Measurements from ENCODE around the gene EVPL. TPM values are rescaled to one million over a fixed set of nuclear protein-coding genes. Genes with fewer than 3 reads are reported as not detected.
"Not testable (repeated sequence)": the region's sequence is repeated elsewhere in the genome, so short reads cannot be mapped to it uniquely, and the experiment has no call there.

The EVPL gene
- total RNA-seq, 1 donor from 2014 or later, result 31.9 TPM

GRCh38 chr17:76072148-76072858 is 45.2 kb upstream of the EVPL start, which contains the start of gene SRP68:
Gene SRP68 (minus strand): TSS chr17:76072517. CDS start chr17:76072491, 26 bp downstream.
- DNase-seq (ENCODE audit: extremely low spot score, unreplicated experiment), result peak; percentile 93
- Mint-ChIP-seq H3K4me1 (ENCODE audit: unreplicated experiment) (peaks cover 20% of the 10 kb centered on the region), H3K4me3 (peak within 1 kb of the TSS; percentile 97), H3K27me3 (peaks cover 37% of the 10 kb centered on the region), H3K9me3 (no peaks in the 10 kb centered on the region), H3K27ac (peak within 1 kb of the TSS; percentile 81), H3K36me3 (peaks cover under 1% of the 10 kb centered on the region)
- no peak for TF ChIP-seq CTCF (conservative IDR thresholded peaks at IDR 0.05)

- peaks cover 4% of the 10 kb centered on the region for H3K36me3 Mint-ChIP-seq
- no peak for TF ChIP-seq CTCF (conservative IDR thresholded peaks at IDR 0.05)
- no peak for DNase-seq (ENCODE audit: extremely low spot score, unreplicated experiment)
- H3K4me1 Mint-ChIP-seq (ENCODE audit: unreplicated experiment), result peaks cover 20% of the 10 kb centered on the region
- peak overlapping the region; percentile 97 for H3K4me3 Mint-ChIP-seq
- H3K27ac Mint-ChIP-seq, result peak overlapping the region; percentile 81
- peaks cover 31% of the 10 kb centered on the region for H3K27me3 Mint-ChIP-seq
- H3K9me3 Mint-ChIP-seq, result no peaks in the 10 kb centered on the region
Observed at GRCh38 chr17:76071531-76072147, 44.5 kb upstream of the EVPL start.

- Mint-ChIP-seq H3K9me3 (no peaks in the 10 kb centered on the region), H3K36me3 (peaks cover 27% of the 10 kb centered on the region), H3K4me1 (ENCODE audit: unreplicated experiment) (peaks cover 2% of the 10 kb centered on the region), H3K27me3 (no peaks in the 10 kb centered on the region), H3K4me3 (no peak overlapping the region), H3K27ac (peak overlapping the region; percentile 18)
- TF ChIP-seq CTCF (conservative IDR thresholded peaks at IDR 0.05), result no peak
- no peak for DNase-seq (ENCODE audit: extremely low spot score, unreplicated experiment)
Observed at GRCh38 chr17:76065775-76066174, 38.7 kb upstream of the EVPL start.

GRCh38 chr17:76063875-76064546 is 36.9 kb upstream of the EVPL start:
- no peaks in the 10 kb centered on the region for H3K4me1 Mint-ChIP-seq (ENCODE audit: unreplicated experiment)
- TF ChIP-seq CTCF (conservative IDR thresholded peaks at IDR 0.05), result no peak
- no peak overlapping the region for H3K27ac Mint-ChIP-seq
- no peak for DNase-seq (ENCODE audit: extremely low spot score, unreplicated experiment)
- H3K27me3 Mint-ChIP-seq, result no peaks in the 10 kb centered on the region
- peaks cover 31% of the 10 kb centered on the region for H3K36me3 Mint-ChIP-seq
- no peak overlapping the region for H3K4me3 Mint-ChIP-seq
- H3K9me3 Mint-ChIP-seq, result no peaks in the 10 kb centered on the region

GRCh38 chr17:76058264-76058663 is 31.2 kb upstream of the EVPL start:
- not testable (repeated sequence) for H3K9me3 Mint-ChIP-seq; H3K4me1 Mint-ChIP-seq (ENCODE audit: unreplicated experiment); H3K27me3 Mint-ChIP-seq; DNase-seq (ENCODE audit: extremely low spot score, unreplicated experiment); H3K27ac Mint-ChIP-seq; H3K4me3 Mint-ChIP-seq
- peaks cover 33% of the 10 kb centered on the region for H3K36me3 Mint-ChIP-seq

- peak overlapping the region; percentile 63 for H3K4me3 Mint-ChIP-seq
- TF ChIP-seq CTCF (conservative IDR thresholded peaks at IDR 0.05), result no peak
- H3K27me3 Mint-ChIP-seq, result no peaks in the 10 kb centered on the region
- H3K36me3 Mint-ChIP-seq, result peaks cover 33% of the 10 kb centered on the region
- peaks cover 4% of the 10 kb centered on the region for H3K4me1 Mint-ChIP-seq (ENCODE audit: unreplicated experiment)
- no peaks in the 10 kb centered on the region for H3K9me3 Mint-ChIP-seq
- DNase-seq (ENCODE audit: extremely low spot score, unreplicated experiment), result no peak
- peak overlapping the region; percentile 83 for H3K27ac Mint-ChIP-seq
Observed at GRCh38 chr17:76056882-76057281, 29.8 kb upstream of the EVPL start.

All from type B pancreatic cell (in vitro differentiated cells).